Renal cortical epithelial cell (primary cell): ENCODE measurements around the gene PECR. TPM values are rescaled to one million over a fixed set of nuclear protein-coding genes. Genes with fewer than 3 reads are reported as not detected.

Source experiments
- DNase-seq: peaks from one replicate; pipeline ENCODE4 v3.0.0-alpha.2; 2011; ENCODE audit warnings: low read depth
- total RNA-seq: library from RNA; depleted of rRNA; stranded (reverse); fragments of >200 nt; gene quantifications from 2 replicates; pipeline ENCODE4 v1.2.3, GENCODE V29; 2014

The PECR gene
- total RNA-seq, result 33.5 and 35.6 TPM in 2 replicates

DNA sequence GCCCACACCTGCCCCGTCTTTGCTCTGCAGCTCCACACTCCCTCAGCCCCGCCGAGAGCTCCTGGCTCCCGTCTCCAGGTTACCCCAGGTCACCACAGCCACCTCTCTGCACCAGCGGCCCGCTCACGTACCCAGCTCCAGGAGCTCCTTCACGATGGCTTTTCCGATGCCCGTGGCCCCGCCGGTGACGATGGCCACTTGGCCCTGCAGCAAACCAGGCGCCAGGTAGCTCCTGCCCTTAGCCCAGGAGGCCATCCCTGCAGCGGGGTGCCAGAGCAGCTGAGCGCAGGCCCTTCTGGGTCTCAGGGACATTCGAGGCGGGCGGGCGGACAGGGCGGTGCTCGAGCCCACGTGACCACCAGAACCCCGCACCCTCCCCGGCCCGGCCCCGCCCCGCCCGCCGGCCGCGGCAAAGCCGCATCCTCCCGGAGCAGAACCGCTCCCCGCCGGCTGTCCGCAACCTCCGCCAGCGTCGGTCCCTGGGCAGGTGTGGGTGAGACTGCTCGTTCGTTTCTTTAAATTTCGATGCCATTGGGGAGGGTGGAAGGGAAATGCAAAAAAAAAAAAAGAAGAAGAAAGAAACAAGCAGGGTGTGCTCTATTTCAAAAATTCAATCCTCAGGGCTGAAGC, at the start of gene PECR, which contains the start of gene TMEM169:
PECR (minus strand) TSS at position 323 of the 630 bp plus-strand sequence; CDS start at position 255, 68 bp downstream.
TMEM169 (plus strand) TSS at position 433 of the 630 bp plus-strand sequence. CDS start 14,045 bp downstream, outside the sequence.
- DNase-seq, result no peak

DNA sequence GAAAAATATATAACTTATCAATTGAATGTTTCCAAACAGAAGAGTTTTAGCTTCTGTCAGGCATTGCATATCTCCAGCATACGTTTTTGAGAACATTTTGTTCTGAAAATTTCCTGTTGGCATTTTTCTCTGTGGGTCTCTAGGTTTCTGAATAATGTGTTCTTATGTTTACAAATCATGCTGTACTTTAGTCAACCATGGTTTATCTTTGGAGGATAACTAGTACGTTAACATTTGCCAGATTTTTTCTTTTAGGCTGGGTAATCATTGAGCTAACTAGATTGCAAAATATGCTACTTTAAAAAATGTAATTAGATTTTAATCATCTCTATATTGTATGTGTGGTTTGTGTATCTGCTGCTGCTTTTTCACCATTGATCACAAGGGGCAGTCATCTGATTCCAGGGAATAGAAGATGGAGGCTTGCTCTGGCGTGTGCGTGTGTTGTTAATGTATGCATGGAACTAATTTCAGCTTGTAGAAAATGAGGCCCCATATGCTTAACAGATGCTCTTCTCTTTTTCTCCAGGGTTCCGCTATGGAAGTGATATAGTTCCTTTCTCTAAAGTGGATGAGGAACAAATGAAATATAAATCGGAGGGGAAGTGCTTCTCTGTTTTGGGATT, 48.9 kb upstream of the PECR start:
- DNase-seq, result no peak

DNA sequence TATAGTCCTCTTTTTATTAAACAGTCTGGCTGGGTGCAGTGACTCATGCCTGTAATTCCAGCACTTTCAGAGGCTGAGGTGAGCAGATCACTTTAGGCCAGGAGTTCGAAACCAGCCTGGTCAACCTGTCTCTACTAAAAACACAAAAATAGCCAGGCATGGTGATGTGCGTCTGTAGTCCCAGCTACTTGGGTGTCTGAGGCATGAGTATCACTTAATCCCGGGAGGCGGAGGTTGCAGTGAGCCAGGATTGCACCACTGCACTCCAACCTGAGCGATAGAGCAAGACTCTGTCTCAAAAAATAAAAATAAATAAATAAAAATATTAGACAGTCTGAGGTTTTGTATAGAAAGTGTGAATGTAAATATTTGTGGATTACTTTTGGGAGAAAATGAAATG, 45.3 kb upstream of the PECR start:
- DNase-seq, result no peak

DNA sequence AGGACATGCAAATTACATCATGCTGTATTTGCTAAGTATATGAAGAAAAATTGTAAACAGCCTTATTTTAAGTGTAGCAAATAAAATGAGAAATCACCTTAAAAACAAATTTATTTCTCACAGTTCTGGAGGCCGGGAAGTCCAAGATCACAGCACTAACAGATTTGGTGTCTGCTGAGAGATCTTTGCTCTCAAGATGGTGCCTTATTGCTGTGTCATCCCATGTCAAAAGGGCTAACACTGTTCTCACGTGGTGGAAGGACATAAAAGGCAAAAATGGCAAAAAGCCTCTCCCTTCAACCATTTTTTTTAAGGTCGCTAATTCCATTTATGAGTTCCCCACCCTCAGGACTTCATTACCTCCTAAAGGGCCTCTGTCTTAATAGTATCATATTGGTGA, 39.6 kb upstream of the PECR start:
- no peak for DNase-seq

DNA sequence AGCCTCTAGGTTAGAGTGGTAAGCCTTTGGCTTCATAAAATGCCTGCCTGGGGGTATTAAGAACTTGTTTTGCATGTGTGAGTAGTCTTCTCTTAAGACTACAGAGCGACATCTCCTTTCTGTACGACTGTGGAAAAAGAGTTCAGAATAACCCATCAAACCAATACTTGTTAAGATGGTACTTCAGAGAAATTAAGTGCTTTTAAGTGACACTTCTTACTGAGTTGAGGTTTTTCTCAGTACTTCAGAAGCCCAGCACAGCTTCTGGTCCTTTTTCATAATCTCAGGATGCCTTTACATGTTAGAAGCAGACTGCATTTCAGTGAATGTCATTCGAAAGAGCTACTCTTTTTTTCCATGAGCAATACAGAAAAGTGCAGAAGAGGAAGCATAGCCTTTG, 38.4 kb upstream of the PECR start:
- DNase-seq, result no peak

DNA sequence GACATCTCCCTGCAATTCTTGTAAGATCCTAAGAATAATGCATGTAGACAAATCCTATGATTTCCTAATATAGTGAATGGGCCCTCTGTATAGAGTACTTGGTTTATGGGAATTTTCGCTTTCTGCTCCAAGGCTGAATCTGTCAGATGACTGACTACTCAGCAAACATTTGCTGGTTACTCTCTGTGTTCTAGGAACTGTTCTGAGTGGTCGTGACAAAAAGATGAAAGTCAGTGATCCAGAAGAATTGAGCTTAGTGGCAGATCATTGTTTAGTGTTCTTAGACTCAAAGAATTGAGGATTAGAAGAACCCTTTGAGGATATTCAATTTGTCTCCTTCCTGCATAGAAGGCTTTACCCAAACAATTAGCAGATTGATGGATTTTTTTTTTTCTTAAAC, 37.5 kb upstream of the PECR start:
- no peak for DNase-seq

DNA sequence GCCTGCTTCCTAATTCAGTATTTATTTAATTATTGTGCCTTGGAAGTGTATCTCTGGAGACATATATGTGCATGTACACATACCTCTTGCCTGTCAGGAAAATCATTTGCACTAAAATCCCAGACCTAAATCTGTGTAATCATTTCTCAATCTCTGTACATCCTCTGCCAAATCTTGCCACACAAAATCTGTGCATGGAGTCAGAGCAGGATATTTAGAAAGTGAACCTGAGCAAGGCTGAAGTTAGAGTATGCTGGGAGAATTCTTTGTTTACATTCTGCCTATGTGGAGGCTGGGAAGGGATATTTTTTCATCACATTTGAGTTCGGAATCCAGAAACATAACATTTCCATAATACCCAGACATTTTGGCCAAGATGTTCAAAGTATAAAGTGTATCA, 36.9 kb upstream of the PECR start:
- no peak for DNase-seq

DNA sequence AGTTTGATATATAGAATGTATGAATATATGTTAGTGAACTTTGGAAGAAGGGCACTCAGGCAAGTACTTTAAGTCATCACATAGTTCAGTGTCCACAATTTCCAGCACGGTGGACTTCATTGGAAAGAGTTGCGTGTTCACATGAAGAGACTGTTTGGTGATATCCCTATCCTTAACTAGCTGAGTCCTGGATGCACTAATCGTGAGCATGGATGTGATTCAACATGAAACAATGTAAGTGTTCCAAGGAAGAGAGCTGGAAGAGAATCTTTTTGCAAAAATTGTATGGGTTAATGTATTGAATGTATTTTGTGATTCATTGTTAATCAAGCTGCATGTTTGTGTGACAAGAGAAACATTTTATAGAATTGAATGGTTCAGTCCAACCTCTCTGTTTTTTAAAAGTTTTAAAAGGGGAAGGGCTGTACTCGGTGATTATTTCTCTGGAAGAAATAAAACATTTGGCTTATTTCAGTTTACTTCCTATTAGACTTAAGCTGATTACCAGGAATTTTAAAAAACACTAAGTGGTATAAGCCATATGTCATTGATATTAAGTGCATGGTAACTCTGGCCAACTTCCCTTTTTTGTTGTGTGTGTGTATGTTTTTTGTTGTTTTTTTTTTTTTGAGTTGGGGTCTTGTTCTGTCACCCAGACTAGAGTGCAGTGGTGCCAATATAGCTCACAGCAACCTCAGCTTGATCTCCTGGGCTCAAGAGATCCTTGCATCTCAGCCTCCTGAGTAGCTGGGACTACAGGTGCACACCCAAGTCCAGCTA, 36.1 kb upstream of the PECR start:
- DNase-seq, result no peak

DNA sequence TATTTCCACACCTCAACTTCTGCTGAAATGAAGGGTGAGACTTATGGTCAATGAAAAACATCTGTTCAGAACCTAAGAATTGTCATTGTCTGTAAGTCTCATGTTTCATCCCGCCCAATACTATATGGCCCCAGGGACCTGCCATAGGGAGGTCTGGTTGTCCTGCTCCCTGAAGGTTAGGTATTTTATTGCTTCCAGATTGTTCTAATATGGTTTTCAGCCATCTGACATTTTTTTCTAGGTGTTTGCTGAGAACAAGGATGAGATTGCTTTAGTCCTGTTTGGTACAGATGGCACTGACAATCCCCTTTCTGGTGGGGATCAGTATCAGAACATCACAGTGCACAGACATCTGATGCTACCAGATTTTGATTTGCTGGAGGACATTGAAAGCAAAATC, 34.8 kb upstream of the PECR start:
- no peak for DNase-seq

DNA sequence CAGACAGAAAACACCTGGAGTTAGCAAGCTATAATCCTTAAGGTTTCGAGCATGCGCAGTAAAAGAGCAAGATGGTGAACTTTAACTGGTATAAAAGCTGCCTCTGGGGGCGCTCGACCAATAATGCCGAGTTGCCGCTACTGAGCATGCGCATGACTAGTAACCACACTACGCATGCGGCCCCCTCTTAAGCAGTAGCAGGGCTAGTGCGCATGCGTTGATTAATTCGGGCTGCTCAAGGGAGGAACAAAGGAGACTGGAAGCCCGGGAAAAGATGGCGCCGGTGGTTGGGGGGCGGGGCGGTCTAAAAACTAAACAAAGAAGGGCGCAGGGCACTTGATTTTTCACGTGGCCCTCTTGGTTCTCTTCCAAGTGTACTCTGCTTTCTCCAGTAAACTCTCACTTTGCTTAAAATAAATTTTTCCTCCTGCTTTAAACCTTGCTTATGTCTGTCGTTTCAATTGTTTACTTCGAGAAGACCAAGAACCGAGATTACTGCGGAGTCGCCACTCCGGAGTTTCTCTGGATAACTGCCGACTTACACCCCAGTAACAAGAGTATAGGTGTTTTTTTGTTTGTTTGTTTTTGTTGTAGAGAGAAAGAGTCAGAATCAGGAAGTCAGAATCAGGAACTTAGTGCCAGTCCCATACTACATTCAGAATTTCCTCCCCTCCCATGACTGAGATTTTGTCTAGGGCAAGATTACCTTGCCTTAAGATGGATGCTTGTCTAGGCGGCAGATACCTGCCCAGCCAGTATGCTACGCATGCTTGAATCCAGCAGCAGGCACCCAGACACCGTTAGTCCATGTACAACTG, 33.3 kb upstream of the PECR start:
- DNase-seq, result peak; percentile 98

DNA sequence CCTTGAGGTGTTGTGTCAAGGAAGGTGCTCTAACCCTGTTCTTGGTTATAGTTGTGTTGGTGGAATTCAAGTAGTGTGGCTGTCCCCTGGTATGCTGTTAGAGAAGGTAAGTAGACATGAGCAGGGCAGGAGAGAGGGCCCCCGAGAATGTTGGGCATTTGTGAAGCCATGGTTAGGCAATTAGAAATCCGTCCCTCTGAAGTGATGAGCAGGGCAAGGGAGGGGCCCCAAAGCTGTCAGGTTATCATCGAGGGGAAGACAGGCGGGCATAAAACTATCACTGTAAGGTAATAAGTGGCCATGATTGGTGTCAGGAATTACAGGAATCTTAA, 32.7 kb upstream of the PECR start:
- DNase-seq, result no peak

DNA sequence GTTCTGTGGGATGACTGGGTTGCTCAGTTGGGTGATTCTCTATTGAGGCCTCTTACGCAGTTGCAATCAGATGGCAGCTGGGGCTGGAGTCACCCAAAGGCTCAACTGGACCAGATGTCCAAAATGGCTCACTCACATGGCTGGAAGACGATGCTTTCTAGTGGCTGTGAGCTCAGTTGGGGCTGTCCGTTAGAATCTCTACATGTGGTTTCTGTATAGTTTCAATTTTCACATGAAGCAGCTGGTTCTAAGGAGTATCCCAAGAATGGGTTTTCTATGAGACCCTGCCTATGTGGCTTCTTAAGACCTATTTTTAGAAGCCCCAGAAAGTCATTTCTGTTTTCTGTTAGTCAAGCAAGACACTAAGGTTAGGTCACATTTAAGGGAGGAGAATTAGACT, 32.0 kb upstream of the PECR start:
- no peak for DNase-seq

DNA sequence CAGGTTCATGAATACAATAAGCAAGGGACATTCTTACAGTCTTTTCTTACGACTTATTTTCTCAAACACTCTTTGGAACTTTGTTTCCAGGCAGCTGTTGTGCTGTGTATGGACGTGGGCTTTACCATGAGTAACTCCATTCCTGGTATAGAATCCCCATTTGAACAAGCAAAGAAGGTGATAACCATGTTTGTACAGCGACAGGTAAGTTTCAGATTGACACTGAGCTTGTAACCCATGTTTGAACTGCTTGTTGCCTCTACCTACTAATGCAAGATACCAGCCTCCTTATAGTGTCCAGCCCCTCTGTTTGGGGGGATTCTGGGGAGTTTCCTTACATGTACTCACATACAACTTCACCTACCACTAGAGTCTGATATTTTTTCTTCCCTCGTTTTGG, 31.3 kb upstream of the PECR start:
- no peak for DNase-seq

DNA sequence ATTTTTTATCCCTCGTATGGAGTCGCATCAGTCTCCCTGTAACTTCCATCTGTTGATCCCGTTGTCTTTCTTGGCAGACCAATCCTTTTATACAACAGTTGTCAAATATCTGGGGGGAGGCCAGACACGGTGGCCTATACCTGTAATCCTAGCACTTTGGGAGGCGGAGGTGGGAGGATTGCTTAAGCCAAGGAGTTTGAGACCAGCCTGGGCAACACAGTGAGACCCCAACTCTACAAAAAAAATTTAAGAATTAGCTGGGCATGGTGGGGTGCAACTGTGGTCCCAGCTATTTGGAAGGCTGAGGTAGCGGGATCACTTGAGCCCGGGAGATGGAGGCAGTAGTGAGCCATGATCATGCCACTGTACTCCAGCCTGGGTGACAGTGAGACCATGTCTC, 29.5 kb upstream of the PECR start:
- DNase-seq, result no peak

DNA sequence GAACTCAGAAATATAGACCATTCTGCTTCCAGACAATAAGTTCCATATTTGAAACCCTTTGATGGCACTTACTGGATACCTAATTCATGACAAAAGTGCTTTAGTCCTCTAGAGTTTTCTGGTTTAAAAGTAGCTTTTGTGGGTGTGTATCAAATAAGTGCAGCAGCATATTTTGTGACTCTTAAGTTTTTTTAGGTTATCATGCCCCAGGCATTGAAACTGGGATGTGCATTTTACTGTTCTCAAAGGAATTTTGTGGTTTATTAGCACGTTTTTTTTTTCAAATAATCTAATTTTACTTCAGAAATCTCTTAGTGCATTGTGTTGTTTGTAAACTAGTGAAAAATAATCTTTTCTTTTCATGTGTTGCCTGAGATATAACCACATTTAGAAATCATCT, 29.0 kb upstream of the PECR start:
- no peak for DNase-seq

DNA sequence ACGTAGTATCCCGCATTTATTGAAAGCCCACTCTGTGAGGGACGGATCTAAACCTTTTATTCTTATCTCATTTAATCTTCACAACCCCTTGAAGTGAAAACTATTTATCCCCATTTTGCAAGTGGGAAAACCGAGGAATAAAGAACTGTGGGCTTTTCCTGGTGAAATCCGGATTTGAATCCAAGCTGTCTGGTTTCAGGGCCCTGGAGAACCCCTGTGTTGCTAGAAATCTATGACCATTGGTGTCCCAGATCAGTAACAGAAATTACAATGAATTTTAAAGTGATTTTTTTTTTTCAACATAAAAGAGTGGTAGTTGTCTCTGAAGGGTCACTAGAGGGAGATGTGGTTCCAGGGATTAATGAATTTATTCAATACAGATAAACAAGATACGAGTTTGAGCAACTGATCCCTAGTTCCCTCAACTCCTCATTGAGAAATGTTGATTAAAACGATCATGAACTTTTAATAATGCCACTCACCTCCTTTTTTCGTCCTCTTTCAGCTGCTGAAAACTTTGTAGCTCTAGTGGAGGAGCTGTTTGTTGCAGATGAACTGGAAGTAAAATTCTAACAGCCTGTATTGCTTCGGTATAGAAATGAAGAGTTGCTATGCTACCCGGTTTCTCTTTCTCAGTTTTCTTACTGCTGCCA, 28.5 kb upstream of the PECR start:
- DNase-seq, result peak; percentile 70

DNA sequence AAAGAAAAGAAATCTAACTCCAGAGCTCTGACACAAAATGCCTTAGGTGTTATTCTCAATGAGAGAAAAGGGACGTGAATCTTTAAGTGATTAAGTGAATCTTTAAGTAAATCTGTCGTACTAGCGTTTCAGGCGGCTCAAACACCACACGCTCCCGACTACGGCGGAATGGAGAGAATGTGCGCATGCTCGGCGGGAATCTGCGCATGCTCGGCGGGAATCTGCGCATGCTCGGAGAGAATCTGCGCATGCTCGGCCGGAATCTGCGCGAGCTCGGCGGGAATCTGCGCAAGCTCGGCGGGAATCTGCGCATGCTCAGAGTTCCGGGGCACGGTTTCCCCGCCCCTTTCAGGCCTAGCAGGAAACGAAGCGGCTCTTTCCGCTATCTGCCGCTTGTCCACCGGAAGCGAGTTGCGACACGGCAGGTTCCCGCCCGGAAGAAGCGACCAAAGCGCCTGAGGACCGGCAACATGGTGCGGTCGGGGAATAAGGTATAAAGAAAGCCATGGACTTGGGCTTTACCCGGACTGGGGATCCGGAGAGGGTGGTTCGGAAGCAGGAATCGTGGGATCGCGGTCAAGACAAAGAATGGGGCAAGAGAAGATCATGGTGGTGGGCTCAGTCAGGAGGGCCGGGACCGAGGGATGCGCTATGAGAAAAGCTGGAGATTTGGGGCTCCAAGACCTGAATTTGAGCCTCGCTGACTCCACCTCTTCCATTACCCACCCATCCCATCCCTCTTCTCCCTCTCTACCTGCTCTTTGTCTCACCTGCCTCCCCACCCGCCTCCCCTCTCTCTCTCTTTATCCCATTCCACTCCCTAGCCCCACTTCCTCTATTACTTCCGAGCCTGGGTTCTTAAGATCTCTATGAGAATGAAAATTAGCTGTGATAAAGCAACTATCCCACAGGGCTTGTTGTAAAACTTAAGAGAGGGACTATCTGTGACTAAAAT, 27.6 kb upstream of the PECR start, which contains the start of gene XRCC5:
XRCC5 (plus strand) TSS at position 382 of the 955 bp plus-strand sequence; CDS start at position 471, 89 bp downstream.
- peak; percentile 92 for DNase-seq

DNA sequence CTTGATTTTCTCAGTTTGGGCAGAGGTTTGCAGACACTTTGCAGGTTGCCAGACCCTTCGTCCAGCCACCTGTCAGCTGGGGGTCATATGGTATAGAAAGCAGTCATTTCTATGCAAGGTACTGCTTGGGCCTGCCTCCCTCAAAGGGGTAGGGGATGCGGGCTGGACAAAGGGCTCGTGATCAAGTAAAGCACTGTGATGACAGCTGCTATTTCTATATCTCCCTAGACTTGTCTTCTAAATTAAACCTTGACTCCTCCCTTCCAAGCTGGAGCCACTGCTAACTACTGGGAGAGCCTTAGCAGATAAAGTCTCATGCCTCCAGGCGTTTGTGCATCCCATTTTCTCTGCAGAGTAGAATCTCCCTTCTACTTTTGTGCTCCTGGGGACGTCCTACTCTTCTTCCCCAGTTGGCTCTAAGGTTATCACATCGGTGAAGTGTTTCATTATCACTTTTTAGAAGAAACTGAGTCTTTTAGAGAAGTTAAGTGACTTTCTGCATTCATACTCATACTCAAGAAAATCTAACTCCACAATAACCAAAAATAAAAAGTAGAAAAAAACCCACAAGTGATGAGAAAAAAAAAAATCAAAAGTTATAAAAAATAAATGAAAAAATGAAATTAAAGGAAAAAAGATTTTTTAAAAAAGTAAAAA, 26.8 kb upstream of the PECR start:
- DNase-seq, result no peak

DNA sequence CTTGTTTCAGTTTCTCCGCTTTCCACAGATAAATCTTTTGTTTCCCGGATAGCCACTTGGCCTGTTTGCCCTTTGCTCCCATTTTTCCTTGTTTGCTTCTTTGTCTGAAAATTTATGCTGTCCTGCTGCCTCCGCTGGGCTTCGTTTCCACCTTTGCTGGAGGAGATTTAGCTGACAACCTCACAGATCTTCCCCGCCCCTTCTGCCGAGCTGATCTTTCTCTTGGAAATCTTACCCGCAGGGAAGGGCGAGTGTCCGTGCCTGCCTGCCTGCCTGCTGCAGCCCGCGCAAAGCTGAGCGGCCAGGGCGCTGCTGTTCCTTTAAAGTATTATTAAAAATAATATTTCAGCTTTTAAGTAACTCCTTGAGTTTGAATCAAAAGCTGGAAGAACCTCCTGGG, 26.2 kb upstream of the PECR start:
- no peak for DNase-seq

DNA sequence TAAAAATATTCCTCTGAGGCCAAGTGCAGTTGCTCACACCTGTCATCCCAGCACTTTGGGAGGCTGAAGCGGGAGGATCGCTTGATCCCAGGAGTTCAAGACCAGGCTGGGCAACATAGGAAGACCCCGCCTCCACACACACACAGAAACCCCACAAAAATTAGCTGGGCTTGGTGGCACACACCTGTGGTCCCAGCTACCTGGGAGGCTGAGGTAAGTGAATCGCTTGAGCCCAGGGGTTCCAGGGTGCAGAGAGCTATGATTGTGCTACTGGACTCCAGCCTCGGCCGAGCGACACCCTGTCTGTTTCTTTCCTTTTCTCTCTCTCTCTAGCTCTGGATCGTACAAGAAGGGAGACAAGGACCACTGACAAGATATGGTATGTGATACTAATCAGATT, 25.7 kb upstream of the PECR start:
- no peak for DNase-seq
